HG02588 (cell line): Measurements from ENCODE around the gene CDCA4.
"Not testable (repeated sequence)": the region's sequence is repeated elsewhere in the genome, so short reads cannot be mapped to it uniquely, and the experiment has no call there.

ENCODE experiments used
- ATAC-seq: cut with Tn5 transposase; IDR thresholded peaks from one replicate; pipeline ENCODE4 v1.9.1; 2021; ENCODE audit warnings: mild to moderate bottlenecking, moderate library complexity; ENCODE audit not compliant: unreplicated experiment

The CDCA4 gene

GRCh38 chr14:105020815-105021655 is at the start of gene CDCA4:
TSS of gene CDCA4 (minus strand) at chr14:105021083. CDS start at chr14:105011929, 9,154 bp downstream.
- peak; percentile 77 for ATAC-seq

- ATAC-seq: peak; percentile 37
These were observed 49.2 kb upstream of the CDCA4 start for GRCh38 chr14:105069871-105070759.

- ATAC-seq: no peak
These were observed 48.6 kb upstream of the CDCA4 start for GRCh38 chr14:105069522-105069870.

- no peak for ATAC-seq
These were observed 47.9 kb upstream of the CDCA4 start for GRCh38 chr14:105068818-105069217.

GRCh38 chr14:105067969-105068301 is 47.1 kb upstream of the CDCA4 start:
- no peak for ATAC-seq

GRCh38 chr14:105067140-105067968 is 46.5 kb upstream of the CDCA4 start:
- no peak for ATAC-seq

GRCh38 chr14:105066240-105067071 is 45.6 kb upstream of the CDCA4 start:
- no peak for ATAC-seq

- ATAC-seq: peak; percentile 43
These were observed 44.7 kb upstream of the CDCA4 start, which contains the start of gene GPR132 for GRCh38 chr14:105065280-105066228. TSS of gene GPR132 (minus strand) at chr14:105065430. CDS start at chr14:105055420, 10,010 bp downstream.

- no peak for ATAC-seq
These were observed 43.8 kb upstream of the CDCA4 start for GRCh38 chr14:105064721-105065143.

- no peak for ATAC-seq
These were observed 43.1 kb upstream of the CDCA4 start for GRCh38 chr14:105064001-105064400.

- ATAC-seq: not testable (repeated sequence)
These were observed 42.6 kb upstream of the CDCA4 start for GRCh38 chr14:105063506-105063905.

- ATAC-seq: no peak
These were observed 42.2 kb upstream of the CDCA4 start for GRCh38 chr14:105063056-105063455.

GRCh38 chr14:105062048-105062433 is 41.2 kb upstream of the CDCA4 start:
- no peak for ATAC-seq

- ATAC-seq: no peak
These were observed 40.7 kb upstream of the CDCA4 start for GRCh38 chr14:105061428-105062047.

- ATAC-seq: no peak
These were observed 40.0 kb upstream of the CDCA4 start for GRCh38 chr14:105060751-105061427.

GRCh38 chr14:105059925-105060565 is 39.2 kb upstream of the CDCA4 start:
- ATAC-seq: no peak
